Nucleus accumbens (tissue), 56 donors: ENCODE results near the gene HSPH1.
A peak's percentile ranks its signal among the peaks of the same experiment; 100 is the strongest.

Experiments used
- DNase-seq, 56 donors: peaks; one replicate each; lab custom pipeline; 2025; lab: John Stamatoyannopoulos, UW

HSPH1 gene

DNA sequence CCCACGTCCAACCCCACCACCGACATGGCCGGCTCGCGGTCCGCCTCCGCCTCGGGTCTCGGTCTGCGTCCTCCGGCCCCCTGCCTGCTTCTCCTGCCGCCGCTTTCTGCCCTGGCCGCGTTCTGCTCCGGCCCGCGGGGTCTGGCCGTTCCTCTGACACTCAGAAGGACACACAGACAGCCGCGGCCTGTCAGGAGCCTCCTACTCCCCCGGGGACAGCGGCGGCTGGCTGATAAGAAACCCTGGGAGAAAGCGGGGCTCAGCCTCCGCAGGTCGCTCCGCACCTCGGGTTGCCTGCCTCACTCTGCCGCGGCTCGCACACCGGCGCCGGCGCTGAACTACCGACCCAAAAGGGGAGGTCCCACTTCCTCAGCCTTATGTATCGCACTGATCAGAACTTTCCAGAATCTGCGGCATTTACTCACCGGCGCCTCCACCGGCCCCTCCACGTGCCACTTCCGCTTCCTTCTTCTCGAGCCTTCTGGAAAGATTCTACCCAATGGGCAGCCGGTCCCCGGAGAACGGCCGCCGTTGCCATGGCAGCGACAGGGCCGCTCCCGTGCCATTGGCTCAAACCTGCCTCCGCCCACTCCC, at the start of gene HSPH1:
TSS of gene HSPH1 (minus strand) at position 348 of the 594 bp plus-strand sequence. CDS start at position 26, 322 bp downstream.
- DNase-seq: peak; percentile 82 to 100 (median 98)

DNA sequence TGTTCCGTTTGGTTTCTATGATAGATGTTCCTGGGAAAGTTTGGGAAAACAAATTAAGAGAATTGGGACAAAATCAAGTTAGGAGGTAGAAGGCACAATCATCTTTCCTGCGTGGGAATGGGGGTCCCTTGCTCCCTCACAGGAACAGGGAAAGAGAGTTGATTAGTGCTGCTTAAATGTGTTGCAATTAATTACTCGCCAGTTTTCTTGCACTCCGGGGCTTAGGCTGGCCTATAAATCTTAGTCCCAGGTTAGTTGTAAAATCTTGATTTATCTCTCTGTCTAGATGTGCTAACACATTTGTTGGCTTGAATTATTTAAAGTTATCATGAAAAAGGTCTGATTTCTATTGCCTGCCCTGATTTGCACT, 48.1 kb upstream of the HSPH1 start:
- no peak for DNase-seq

- DNase-seq: peak in 32 of 56 donors; percentile 8 to 74 (median 36)
These were observed 47.6 kb upstream of the HSPH1 start for GRCh38 chr13:31209172-31209840.

DNA sequence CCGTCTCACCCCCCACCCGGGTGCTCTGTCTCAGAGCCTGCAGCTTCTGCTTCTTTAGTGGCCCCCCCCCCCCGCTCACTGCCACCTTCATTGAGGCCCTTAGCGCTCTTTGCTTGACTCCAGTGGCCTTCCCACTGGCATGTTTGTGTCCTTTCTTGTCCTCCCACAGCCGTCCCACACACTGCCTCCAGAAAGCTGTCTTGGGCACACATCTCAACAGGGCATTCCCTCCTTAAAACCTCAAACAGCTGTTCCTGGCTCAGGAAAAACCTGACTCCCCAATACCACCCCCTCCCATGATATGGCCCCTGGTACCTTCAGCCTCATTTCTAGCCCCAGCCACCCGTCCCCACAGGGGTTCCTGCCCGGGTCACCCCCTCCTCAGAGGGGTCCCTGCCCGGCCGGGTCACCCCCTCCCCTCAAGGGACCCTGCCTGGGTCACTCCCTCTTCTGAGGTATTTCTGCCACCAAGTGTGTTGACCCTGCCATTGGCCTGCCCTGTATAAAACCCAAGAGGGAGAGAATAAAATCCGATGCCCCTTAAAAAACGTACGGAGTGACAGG, 46.9 kb upstream of the HSPH1 start:
- DNase-seq: no peak

DNA sequence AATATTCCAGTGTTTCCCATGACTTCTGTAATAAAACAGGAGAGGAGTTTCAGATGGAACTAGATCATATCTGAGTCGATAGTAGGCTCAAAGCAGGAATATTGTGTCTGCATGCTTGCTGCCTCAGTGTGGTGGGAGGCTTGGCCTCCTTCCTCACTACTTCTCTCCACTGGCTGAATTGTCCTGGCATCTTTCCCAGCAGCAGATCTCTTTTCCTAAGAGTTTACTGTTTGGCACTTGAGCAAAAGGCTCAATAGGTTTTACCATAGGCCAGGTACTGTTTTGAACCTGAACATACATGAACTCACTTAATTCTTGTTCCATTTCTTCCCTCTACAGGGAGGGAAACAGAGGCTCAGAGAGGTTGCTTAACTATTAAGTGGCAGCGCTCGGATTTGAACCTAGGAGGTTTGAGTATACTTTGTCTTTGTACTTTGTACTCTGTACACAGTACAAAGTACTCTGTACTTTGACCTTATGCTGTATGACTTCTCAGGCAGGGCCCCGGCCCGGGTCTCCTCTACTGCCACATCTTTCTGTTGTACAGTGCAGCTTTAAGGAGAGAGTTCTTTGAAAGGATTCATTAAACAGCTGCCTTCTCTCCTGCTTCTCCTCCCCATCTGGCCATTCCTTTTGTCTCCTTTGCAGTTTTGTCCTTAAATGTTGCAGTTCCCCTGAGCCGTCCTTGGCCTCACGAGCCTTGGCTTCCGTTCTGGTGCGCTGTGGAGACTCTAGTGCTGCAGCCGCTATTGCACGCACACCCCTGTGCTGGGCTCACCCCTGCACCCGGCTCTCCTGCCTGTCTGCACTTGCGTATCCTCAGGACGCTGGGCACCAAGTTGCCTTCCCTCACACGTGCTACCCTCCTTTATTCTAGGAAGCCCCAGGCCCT, 46.2 kb upstream of the HSPH1 start:
- DNase-seq: peak in 2 of 56 donors; percentile 13 to 18

DNA sequence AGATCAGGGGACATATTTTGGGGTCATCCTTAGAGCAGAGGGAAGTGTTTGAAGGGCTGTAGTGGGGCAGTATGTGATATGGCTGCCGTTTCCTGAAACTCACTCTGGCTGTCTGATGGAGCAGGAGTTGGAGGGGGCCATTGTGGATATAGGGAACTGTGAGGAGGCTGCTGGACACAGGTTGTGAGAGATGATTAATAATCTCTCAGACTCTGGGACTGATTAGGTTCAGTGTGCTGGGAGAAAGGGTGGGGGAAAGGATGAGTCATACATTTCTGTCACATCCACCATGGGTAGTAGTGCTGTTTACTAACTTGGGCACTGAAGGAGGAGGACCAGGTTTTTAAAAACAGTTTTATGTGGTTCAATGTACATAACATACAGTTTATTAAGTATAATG, 42.9 kb upstream of the HSPH1 start:
- no peak for DNase-seq

- DNase-seq: peak in 7 of 56 donors; percentile 12 to 53 (median 20)
These were observed 39.8 kb upstream of the HSPH1 start for GRCh38 chr13:31201341-31202031.

GRCh38 chr13:31200637-31200971, 38.9 kb upstream of the HSPH1 start:
- DNase-seq: peak in 29 of 56 donors; percentile 4 to 73 (median 50)

- DNase-seq: peak in 45 of 56 donors; percentile 13 to 83 (median 63)
These were observed 38.3 kb upstream of the HSPH1 start, which contains the start of gene B3GLCT for GRCh38 chr13:31199849-31200636. Gene B3GLCT, plus strand, starts transcription at chr13:31199975. Its CDS starts 110 bp downstream, at chr13:31200085.

DNA sequence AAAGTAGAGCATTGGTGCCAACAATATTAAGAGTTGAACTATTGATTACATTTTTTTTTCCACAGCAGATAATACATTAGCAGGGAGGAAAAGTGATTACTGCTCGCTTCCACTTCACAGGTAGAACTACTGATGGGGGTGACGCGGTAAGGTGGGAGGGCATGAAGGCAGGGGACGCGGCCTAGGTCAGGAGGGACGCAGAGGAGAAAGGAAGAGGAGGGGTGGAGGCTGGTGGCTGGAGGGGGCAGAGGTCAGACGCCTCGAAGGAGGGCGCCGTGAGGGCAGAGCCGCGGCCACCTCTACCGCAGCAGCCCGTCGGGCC, 37.8 kb upstream of the HSPH1 start:
- DNase-seq: peak in 2 of 56 donors; percentile 27 to 35

DNA sequence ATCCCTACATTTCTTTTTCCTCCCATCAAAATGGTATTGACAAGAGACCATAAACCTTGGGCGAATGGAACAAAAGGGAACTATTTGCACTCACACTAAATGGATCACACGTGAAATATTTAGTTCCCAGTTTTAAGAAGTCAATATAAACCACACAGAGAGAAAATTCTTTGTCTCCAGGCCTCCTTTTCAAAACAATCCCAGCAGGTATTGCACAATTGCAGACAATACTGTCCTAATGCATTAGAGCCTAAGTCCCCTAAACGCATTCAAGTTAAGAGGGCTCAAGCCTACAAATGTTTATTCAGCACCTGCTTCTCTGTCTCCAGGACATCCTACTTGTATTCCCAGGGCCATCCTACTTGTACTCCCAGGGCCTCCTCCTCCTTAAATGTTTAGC, 36.8 kb upstream of the HSPH1 start:
- DNase-seq: no peak

GRCh38 chr13:31196992-31197391, 35.3 kb upstream of the HSPH1 start:
- no peak for DNase-seq

- peak in 10 of 56 donors; percentile 17 to 57 (median 36) for DNase-seq
These were observed 33.9 kb upstream of the HSPH1 start for GRCh38 chr13:31195616-31196015.

DNA sequence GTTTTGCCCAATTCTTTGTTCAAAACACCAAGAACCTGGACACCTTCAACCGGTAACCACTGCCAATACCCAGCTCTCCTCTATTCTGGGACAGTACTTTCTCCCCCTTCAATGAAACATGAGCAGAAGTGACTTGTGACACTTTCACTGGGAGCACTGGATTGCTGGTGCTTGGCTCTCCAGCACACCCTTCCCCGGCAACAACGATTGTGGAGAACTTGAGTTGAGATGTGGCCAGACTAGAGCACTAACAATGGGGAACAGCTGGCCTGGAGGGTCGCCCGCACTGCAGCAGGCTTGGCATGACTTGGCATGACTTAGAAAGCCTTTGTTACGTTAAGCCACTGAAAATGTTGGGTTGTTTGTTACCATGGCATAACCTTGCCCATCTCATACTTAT, 30.6 kb upstream of the HSPH1 start:
- peak in 45 of 56 donors; percentile 13 to 82 (median 57) for DNase-seq

- DNase-seq: no peak
These were observed 30.0 kb upstream of the HSPH1 start for GRCh38 chr13:31191748-31192147.

DNA sequence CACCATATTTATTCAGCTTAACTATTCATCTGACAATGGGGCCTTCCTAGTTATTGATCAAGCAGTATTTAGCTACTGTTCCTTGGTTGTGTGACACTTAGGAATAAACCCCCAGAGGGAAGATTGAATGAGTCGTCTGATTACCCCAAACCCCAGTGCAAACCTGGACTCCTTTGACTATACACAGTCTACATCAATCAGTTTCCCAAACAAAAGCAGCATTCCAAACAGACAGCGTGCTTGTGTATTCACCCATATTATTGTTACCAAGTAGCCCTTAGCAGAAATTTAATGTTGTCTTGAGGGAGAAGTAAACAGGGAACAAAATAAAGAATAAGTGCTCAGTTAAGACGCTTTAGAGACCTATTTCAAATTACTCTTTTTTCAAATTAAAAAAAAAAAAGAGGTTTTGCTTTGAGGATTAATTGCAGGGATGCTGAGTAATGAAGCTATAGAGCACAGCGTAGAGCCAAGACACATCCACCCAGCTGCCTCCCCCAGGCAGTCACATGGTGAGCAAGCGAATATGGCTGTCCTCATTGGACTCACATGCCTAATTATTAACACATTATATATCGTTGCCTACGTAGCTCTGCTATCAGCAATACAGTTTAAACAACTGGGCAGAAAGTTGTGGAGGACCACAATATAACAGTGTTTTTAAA, 23.4 kb upstream of the HSPH1 start:
- DNase-seq: no peak

DNA sequence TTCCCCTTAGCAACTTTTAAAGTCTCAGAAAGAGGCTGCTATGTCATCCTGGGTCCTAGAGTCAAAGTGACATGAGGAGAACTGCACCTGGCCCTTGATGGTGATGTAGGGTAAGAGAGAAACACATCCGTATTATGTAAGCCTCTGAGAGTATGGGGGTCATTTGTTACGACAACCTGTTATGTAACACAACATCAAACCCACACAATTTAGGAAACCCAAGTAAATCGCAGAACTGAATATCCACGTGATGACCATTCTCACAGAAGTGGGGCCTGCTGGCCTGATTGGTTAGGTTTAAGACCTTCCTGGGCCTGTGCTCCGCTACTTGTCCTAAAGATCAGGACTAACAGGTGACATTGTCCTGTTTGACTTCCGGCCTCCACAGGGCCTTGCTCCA, 22.7 kb upstream of the HSPH1 start:
- no peak for DNase-seq

DNA sequence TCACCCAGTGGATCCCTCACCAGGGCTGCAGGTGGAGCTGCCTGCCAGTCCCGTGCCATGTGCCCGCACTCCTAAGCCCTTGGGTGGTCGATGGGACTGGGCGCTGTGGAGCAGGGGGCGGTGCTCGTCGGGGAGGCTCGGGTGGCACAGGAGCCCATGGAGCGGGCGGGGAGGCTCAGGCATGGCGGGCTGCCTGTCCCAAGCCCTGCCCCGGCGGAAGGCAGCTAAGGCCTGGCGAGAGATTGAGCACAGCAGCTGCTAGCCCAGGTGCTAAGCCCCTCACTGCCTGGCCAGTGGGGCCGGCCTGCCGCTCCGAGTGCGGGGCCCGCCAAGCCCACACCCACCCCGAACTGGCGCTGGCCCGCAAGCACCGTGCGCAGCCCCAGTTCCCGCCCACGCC, 21.3 kb upstream of the HSPH1 start:
- no peak for DNase-seq

GRCh38 chr13:31179754-31180153, 18.1 kb upstream of the HSPH1 start:
- no peak for DNase-seq
